Neural crest cell (in vitro differentiated cells): Measurements from ENCODE around the gene ANTXR2. TPM values are rescaled to one million over a fixed set of nuclear protein-coding genes. Genes with fewer than 3 reads are reported as not detected.

Source experiments
- DNase-seq: peaks from one replicate; pipeline ENCODE4 v3.0.0; 2021; ENCODE audit warnings: low read depth, mixed read lengths, low spot score
- H3K27ac Mint-ChIP-seq: one replicate; pipeline ENCODE4 v1.8.0; 2021; ENCODE audit warnings: mild to moderate bottlenecking, mixed read lengths; ENCODE audit not compliant: unreplicated experiment
- H3K27me3 Mint-ChIP-seq: 2 replicates; pipeline ENCODE4 v1.8.0; 2021; ENCODE audit warnings: low read depth, mild to moderate bottlenecking, mixed read lengths
- H3K36me3 Mint-ChIP-seq: 2 replicates; pipeline ENCODE4 v1.8.0; 2021; ENCODE audit warnings: low read depth, mild to moderate bottlenecking, mixed read lengths
- H3K4me1 Mint-ChIP-seq: 2 replicates; pipeline ENCODE4 v1.8.0; 2021; ENCODE audit warnings: mixed read lengths
- H3K4me3 Mint-ChIP-seq: one replicate; pipeline ENCODE4 v1.8.0; 2021; ENCODE audit warnings: mild to moderate bottlenecking, mixed read lengths
- H3K9me3 Mint-ChIP-seq: 2 replicates; pipeline ENCODE4 v1.8.0; 2021; ENCODE audit warnings: mixed read lengths
- total RNA-seq: library from RNA; stranded (reverse); gene quantifications from 2 replicates; pipeline ENCODE4 v1.2.1, GENCODE V29; 2021
- TF ChIP-seq, protein P1 (sequence below): fragments of 200-600 bp; sonication (generic); conservative IDR thresholded peaks from 2 replicates; pipeline ENCODE4 v1.5.0; 2021; ENCODE audit warnings: antibody characterized with exemption, mild to moderate bottlenecking

ANTXR2 gene
- total RNA-seq, 1 donor from 2014 or later = 36.7 TPM

- Mint-ChIP-seq H3K36me3 (peaks cover 14% of the 10 kb centered on the region), H3K27ac (no peak overlapping the region), H3K27me3 (no peaks in the 10 kb centered on the region), H3K9me3 (peaks cover 12% of the 10 kb centered on the region), H3K4me1 (peaks cover 7% of the 10 kb centered on the region), H3K4me3 (no peak overlapping the region)
- DNase-seq = no peak
- TF ChIP-seq, protein P1, sequence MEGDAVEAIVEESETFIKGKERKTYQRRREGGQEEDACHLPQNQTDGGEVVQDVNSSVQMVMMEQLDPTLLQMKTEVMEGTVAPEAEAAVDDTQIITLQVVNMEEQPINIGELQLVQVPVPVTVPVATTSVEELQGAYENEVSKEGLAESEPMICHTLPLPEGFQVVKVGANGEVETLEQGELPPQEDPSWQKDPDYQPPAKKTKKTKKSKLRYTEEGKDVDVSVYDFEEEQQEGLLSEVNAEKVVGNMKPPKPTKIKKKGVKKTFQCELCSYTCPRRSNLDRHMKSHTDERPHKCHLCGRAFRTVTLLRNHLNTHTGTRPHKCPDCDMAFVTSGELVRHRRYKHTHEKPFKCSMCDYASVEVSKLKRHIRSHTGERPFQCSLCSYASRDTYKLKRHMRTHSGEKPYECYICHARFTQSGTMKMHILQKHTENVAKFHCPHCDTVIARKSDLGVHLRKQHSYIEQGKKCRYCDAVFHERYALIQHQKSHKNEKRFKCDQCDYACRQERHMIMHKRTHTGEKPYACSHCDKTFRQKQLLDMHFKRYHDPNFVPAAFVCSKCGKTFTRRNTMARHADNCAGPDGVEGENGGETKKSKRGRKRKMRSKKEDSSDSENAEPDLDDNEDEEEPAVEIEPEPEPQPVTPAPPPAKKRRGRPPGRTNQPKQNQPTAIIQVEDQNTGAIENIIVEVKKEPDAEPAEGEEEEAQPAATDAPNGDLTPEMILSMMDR = no peak
Observed at GRCh38 chr4:79983431-79983830, 89.6 kb downstream of the ANTXR2 start.

- TF ChIP-seq, protein P1 = no peak
- Mint-ChIP-seq H3K27me3 (no peaks in the 10 kb centered on the region), H3K36me3 (peaks cover 10% of the 10 kb centered on the region), H3K4me1 (peaks cover 7% of the 10 kb centered on the region), H3K4me3 (no peak overlapping the region), H3K9me3 (peaks cover 8% of the 10 kb centered on the region), H3K27ac (no peak overlapping the region)
- DNase-seq = no peak
Observed at GRCh38 chr4:79982601-79983322, 90.3 kb downstream of the ANTXR2 start.

DNA sequence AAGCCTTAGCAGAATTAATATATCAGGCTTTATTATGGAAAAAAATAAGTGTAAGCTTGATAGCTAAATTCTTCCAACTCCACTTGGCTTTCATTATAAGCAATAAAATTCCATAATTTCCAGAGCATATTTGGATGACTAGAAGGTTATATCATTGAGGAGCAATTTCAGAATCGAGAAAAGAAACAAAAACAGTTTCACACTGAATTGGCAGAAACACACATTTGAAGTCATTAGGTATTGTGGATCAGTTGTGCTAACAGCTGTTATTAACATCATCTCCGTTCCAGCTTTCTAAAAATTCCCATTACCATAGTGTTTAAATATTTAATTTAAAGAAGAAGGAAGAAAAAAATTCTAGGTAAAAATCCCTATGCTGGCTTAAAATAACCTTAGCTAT is 92.6 kb downstream of the ANTXR2 start:
- no peaks in the 10 kb centered on the region for H3K27me3 Mint-ChIP-seq
- no peak for DNase-seq
- H3K9me3 Mint-ChIP-seq = peaks cover 5% of the 10 kb centered on the region
- H3K36me3 Mint-ChIP-seq = peaks cover 15% of the 10 kb centered on the region
- H3K4me1 Mint-ChIP-seq = no peaks in the 10 kb centered on the region
- no peak overlapping the region for H3K27ac Mint-ChIP-seq
- no peak overlapping the region for H3K4me3 Mint-ChIP-seq
- TF ChIP-seq, protein P1 = no peak

- H3K4me3 Mint-ChIP-seq = no peak overlapping the region
- TF ChIP-seq, protein P1 = no peak
- DNase-seq = no peak
- peaks cover 3% of the 10 kb centered on the region for H3K9me3 Mint-ChIP-seq
- no peak overlapping the region for H3K27ac Mint-ChIP-seq
- peaks cover 15% of the 10 kb centered on the region for H3K36me3 Mint-ChIP-seq
- H3K4me1 Mint-ChIP-seq = no peaks in the 10 kb centered on the region
- no peaks in the 10 kb centered on the region for H3K27me3 Mint-ChIP-seq
Observed at GRCh38 chr4:79979785-79980437, 93.1 kb downstream of the ANTXR2 start.

- Mint-ChIP-seq H3K36me3 (peaks cover 20% of the 10 kb centered on the region), H3K4me1 (no peaks in the 10 kb centered on the region), H3K27me3 (no peaks in the 10 kb centered on the region), H3K9me3 (peaks cover 3% of the 10 kb centered on the region), H3K27ac (no peak overlapping the region), H3K4me3 (no peak overlapping the region)
- TF ChIP-seq, protein P1 = no peak
- no peak for DNase-seq
Observed at GRCh38 chr4:79977131-79977840, 95.7 kb downstream of the ANTXR2 start.
